HG02610 (cell line): Measurements from ENCODE around the gene BAX.
A peak's percentile ranks its signal among the peaks of the same experiment; 100 is the strongest.

Experiments
- ATAC-seq: cut with Tn5 transposase; IDR thresholded peaks from one replicate; pipeline ENCODE4 v1.9.1; 2021; ENCODE audit warnings: mild to moderate bottlenecking, moderate library complexity; ENCODE audit not compliant: unreplicated experiment

BAX gene

GRCh38 chr19:48961673-48962028 is 7.0 kb downstream of the BAX start:
- ATAC-seq, result no peak

- ATAC-seq, result peak; percentile 37
These were observed 7.6 kb downstream of the BAX start for GRCh38 chr19:48962029-48962848.

GRCh38 chr19:48962849-48963165 is 8.1 kb downstream of the BAX start:
- no peak for ATAC-seq

- no peak for ATAC-seq
These were observed 8.9 kb downstream of the BAX start for GRCh38 chr19:48963371-48964204.

- ATAC-seq, result no peak
These were observed 9.7 kb downstream of the BAX start for GRCh38 chr19:48964205-48965039.

- peak; percentile 64 for ATAC-seq
These were observed 10.5 kb downstream of the BAX start, which contains the start of gene FTL for GRCh38 chr19:48965040-48965805. FTL (plus strand) TSS chr19:48965309; CDS start chr19:48965508, 199 bp downstream.

- ATAC-seq, result peak; percentile 23
These were observed 11.3 kb downstream of the BAX start for GRCh38 chr19:48965806-48966540.

GRCh38 chr19:48966541-48967345 is 12.1 kb downstream of the BAX start:
- ATAC-seq, result no peak

- no peak for ATAC-seq
These were observed 12.9 kb downstream of the BAX start for GRCh38 chr19:48967346-48968178.

GRCh38 chr19:48968179-48968661 is 13.5 kb downstream of the BAX start:
- ATAC-seq, result no peak

GRCh38 chr19:48968813-48969218 is 14.1 kb downstream of the BAX start:
- no peak for ATAC-seq

GRCh38 chr19:48969276-48970138 is 14.8 kb downstream of the BAX start:
- no peak for ATAC-seq

GRCh38 chr19:48970139-48970766 is 15.6 kb downstream of the BAX start:
- ATAC-seq, result no peak

- ATAC-seq, result peak; percentile 48
These were observed 16.3 kb downstream of the BAX start for GRCh38 chr19:48970923-48971395.

GRCh38 chr19:48975947-48976847 is 21.5 kb downstream of the BAX start:
- no peak for ATAC-seq
